K562 (cell line): Measurements from ENCODE around the gene PLCB3. TPM values are rescaled to one million over a fixed set of nuclear protein-coding genes. Genes with fewer than 3 reads are reported as not detected.

Experiments used
- ARID3B ChIP-seq: fragments of 250-450 bp; sonication (Bioruptor Pico); IDR thresholded peaks from 2 replicates; pipeline ENCODE4 v1.4.0; 2020; ENCODE audit warnings: borderline replicate concordance
- MGA ChIP-seq: fragments of 450-650 bp; IDR thresholded peaks from 2 replicates; pipeline ENCODE4 v1.6.1; 2016; ENCODE audit warnings: mild to moderate bottlenecking, moderate library complexity
- TFAM ChIP-seq: fragments of 250-450 bp; sonication (Bioruptor Pico); conservative IDR thresholded peaks from 2 replicates; pipeline ENCODE4 v1.5.0; 2021; ENCODE audit warnings: mild to moderate bottlenecking, moderate library complexity
- ZNF398 ChIP-seq: fragments of 250-450 bp; sonication (Bioruptor Pico); IDR thresholded peaks from 2 replicates; pipeline ENCODE4 v1.8.0; 2021; ENCODE audit warnings: moderate library complexity, mild to moderate bottlenecking, inconsistent platforms
- ZNF76 ChIP-seq: fragments of 250-450 bp; sonication (Bioruptor Pico); IDR thresholded peaks from 2 replicates; pipeline ENCODE4 v1.4.0; 2020; ENCODE audit warnings: mild to moderate bottlenecking, moderate library complexity, borderline replicate concordance
- polyA plus RNA-seq, 8 experiments: library from polyadenylated mRNA; depleted of rRNA in 4 of 8; stranded (reverse) in 5 of 8; unstranded in 3 of 8; fragments of >200 nt; fragmentation: Nextera tagmentation in 2 of 8; fragmentation: Illumina TruSeq in 1 of 8; extraction: Ambion mirVana in 2 of 8; extraction: Trizol in 1 of 8; gene quantifications; 2 replicates each; pipeline versions ENCODE4 v1.2.1 to v1.2.3, GENCODE V29; 2011 to 2014; ENCODE audit warnings: inconsistent platforms in 1 of 8, missing spikeins in 1 of 8
- total RNA-seq, 7 experiments: library from RNA; depleted of rRNA in 6 of 7; stranded (reverse); fragments of >200 nt in 6 of 7; fragmentation: Illumina TruSeq in 2 of 7; extraction: Trizol in 2 of 7; gene quantifications; 2 replicates each; pipeline versions ENCODE4 v1.2.1 to v1.2.3, GENCODE V29; 2011 to 2021; ENCODE audit warnings: low replicate concordance in 1 of 7

Gene PLCB3
- total and polyA plus RNA-seq, 9 of the 15 experiments (the other 6 are each of a cell fraction or from before 2014, with no cell fraction given): 0.31 to 44.8 (median 14.6) TPM

- no peak for TF ChIP-seq ARID3B (CRISPR knock-in tag)
- peak; percentile 58 for TF ChIP-seq MGA
- no peak for TF ChIP-seq ZNF398
- no peak; the same call in 1 of the 2 replicates for TF ChIP-seq ZNF76 (CRISPR knock-in tag)
- no peak for TF ChIP-seq TFAM
These were observed 18.4 kb downstream of the PLCB3 start (continued) for GRCh38 chr11:64269540-64270220.
